PFSK-1 (cell line): Measurements from ENCODE around the gene BTBD9.

ENCODE experiments used
- FOXP2 ChIP-seq: optimal IDR thresholded peaks from 2 replicates; pipeline ENCODE3; 2011; ENCODE audit warnings: borderline replicate concordance, control low read depth, inconsistent platforms; ENCODE audit not compliant: insufficient read depth; ENCODE audit errors: extremely low read length, extremely low read depth
- POLR2AphosphoS5 ChIP-seq: IDR thresholded peaks from 2 replicates; pipeline ENCODE4 v1.6.1; 2012; ENCODE audit warnings: low read depth, mild to moderate bottlenecking, control low read depth, low read length, moderate library complexity
- REST ChIP-seq, 2 experiments: IDR thresholded peaks; 2 replicates each; pipeline versions ENCODE4 v1.6.1 to v1.8.0; 2011 to 2012; ENCODE audit warnings: low read depth in 2 of 2, low read length in 2 of 2, control low read depth in 1 of 2, inconsistent platforms in 1 of 2, mild to moderate bottlenecking in 1 of 2, moderate library complexity in 1 of 2; ENCODE audit not compliant: insufficient read depth in 1 of 2
- SIN3A ChIP-seq: IDR thresholded peaks from 2 replicates; pipeline ENCODE4 v1.6.1; 2012; ENCODE audit warnings: mild to moderate bottlenecking, low read length, moderate library complexity, borderline replicate concordance; ENCODE audit not compliant: insufficient read depth
- TAF1 ChIP-seq: IDR thresholded peaks from 2 replicates; pipeline ENCODE4 v1.6.1; 2012; ENCODE audit warnings: low read length, control low read depth, borderline replicate concordance; ENCODE audit not compliant: insufficient read depth

Gene BTBD9

GRCh38 chr6:38185244-38185643 lies 454.5 kb downstream of the BTBD9 start:
- TF ChIP-seq REST (IDR thresholded peaks at IDR 0.05; ENCODE audit: insufficient read depth in 1 of 2, low read depth in 2 of 2, low read length in 2 of 2), result no peak
- TF ChIP-seq TAF1, result no peak
- TF ChIP-seq SIN3A, result no peak
- TF ChIP-seq FOXP2, result no peak
- TF ChIP-seq POLR2AphosphoS5, result no peak

DNA sequence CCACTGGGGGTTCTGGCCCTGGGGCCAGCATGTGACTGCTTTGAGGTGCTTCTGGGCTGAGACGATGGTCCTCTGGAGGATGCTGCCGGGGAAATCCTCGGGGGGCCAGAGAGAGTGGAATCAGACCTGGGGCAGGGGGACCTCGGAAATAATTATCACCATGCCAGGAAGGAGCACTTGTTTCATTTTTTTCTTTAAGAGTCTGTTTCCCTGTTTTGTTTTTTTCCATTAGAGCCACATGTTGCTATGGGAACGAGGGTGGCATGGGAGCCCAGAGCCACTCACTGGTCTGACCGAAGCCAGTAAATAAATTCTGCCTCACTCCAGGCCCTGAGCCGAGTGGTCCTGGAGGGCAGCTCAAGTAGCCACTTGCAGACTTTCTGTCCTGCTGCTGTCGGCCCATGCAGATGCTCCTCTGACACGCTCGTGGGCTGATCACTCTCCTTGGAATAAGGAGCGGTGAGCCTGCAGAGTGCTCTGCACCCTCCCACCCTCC lies 455.1 kb downstream of the BTBD9 start:
- TF ChIP-seq FOXP2, result no peak
- no peak for TF ChIP-seq REST (IDR thresholded peaks at IDR 0.05; ENCODE audit: insufficient read depth in 1 of 2, low read depth in 2 of 2, low read length in 2 of 2)
- no peak for TF ChIP-seq TAF1
- TF ChIP-seq SIN3A, result no peak
- no peak for TF ChIP-seq POLR2AphosphoS5

DNA sequence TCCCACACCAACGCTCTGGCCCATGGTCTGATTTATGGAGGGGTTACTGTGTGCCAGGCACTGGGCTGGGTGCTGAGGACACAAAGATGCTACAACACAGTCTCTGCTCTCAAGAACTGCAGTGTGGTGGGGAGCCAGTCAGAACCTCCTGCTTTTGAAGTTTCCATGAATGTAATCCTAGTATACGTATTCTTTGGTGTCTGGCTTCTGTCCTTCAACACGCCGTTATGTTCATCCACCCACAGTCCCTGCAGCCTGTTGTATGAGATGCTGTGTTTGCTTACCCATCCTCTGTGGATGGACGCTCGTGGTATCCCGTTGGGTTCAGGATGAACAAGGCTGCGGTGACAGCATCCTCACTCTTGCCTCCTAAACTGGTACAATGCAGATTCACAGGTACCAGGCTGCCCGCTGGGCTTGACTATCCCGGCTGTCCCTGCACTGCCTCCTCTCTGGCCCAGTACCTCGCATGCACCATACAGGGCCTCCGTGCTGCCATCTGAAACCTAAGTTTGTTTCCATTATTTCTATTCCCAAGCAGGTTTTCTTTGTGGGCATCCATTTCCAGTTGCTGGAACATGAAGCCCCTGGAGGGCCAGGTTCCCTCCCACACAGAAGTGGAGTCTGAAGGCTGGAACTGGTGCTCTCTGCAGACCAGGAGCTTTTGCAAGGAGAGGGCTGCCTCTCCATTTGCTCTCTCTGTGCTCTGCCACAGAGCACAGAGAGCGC lies 455.7 kb downstream of the BTBD9 start:
- TF ChIP-seq TAF1 (no peak), REST (IDR thresholded peaks at IDR 0.05; ENCODE audit: insufficient read depth in 1 of 2, low read depth in 2 of 2, low read length in 2 of 2) (no peak), SIN3A (no peak), POLR2AphosphoS5 (no peak), FOXP2 (no peak)

DNA sequence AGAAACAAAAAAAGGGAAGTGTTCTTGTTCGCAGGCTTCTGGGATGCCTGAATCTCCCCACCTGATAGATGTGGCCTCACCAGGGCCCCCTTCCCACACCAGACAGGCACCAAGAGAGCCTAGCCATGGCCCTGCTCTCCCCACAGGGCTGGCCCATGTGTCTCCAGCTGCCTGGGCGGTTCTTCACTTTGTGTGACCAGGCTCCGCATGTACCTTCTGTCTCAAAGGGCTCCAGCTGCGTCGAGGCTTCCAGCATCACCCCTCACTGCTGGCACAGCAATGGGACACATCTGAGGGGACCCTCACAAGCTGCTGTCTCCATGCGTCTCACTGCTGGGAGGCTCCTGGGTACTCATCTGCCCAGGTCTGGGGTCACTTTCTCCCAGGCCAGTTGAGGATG lies 457.3 kb downstream of the BTBD9 start:
- no peak for TF ChIP-seq TAF1
- TF ChIP-seq REST (IDR thresholded peaks at IDR 0.05; ENCODE audit: insufficient read depth in 1 of 2, low read depth in 2 of 2, low read length in 2 of 2), result no peak
- no peak for TF ChIP-seq POLR2AphosphoS5
- no peak for TF ChIP-seq SIN3A
